Vagina (tissue), 2 donors: ENCODE measurements around the gene FRYL.

Experiments used
- POLR2A ChIP-seq, 2 donors: fragments of 450-650 bp; IDR thresholded peaks; one replicate each; pipeline ENCODE4 v1.6.1; 2017; ENCODE audit warnings: antibody characterized with exemption in 2 of 2, mild to moderate bottlenecking in 2 of 2, moderate library complexity in 2 of 2
- POLR2AphosphoS5 ChIP-seq, 2 donors: sonication (generic); formaldehyde crosslinking; IDR thresholded peaks; one replicate each; pipeline ENCODE4 v1.9.0; 2017; ENCODE audit warnings: antibody characterized with exemption in 2 of 2, mild to moderate bottlenecking in 2 of 2, low read depth in 1 of 2; ENCODE audit not compliant: insufficient read depth in 1 of 2
- TF ChIP-seq, protein P1 (sequence below), 3 experiments: fragments of 450-650 bp in 2 of 3; fragments of 200-600 bp in 1 of 3; sonication (generic) in 1 of 3; IDR thresholded peaks; one replicate each; pipeline ENCODE4 v1.5.1; 2017 to 2019; ENCODE audit warnings: antibody characterized with exemption in 3 of 3, mild to moderate bottlenecking in 2 of 3, moderate library complexity in 2 of 3

DNA sequence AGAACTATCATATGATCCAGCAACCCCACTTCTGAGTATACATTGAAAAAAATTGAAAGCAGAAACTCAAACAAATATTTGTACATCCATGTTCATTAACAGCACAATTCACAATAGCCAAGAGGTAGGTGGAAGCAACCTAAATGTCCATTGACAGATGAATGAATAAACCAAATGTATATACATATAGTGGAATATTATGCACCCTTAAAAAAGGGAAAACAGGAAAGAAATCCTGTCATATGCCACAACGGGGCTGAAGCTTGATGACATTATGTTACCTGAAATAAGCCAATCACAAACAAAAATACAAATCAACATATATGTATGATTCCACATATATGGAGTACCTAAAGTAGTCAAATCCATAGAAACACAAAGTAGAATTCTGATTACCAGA lies 222.1 kb downstream of the FRYL start:
- TF ChIP-seq, protein P1, sequence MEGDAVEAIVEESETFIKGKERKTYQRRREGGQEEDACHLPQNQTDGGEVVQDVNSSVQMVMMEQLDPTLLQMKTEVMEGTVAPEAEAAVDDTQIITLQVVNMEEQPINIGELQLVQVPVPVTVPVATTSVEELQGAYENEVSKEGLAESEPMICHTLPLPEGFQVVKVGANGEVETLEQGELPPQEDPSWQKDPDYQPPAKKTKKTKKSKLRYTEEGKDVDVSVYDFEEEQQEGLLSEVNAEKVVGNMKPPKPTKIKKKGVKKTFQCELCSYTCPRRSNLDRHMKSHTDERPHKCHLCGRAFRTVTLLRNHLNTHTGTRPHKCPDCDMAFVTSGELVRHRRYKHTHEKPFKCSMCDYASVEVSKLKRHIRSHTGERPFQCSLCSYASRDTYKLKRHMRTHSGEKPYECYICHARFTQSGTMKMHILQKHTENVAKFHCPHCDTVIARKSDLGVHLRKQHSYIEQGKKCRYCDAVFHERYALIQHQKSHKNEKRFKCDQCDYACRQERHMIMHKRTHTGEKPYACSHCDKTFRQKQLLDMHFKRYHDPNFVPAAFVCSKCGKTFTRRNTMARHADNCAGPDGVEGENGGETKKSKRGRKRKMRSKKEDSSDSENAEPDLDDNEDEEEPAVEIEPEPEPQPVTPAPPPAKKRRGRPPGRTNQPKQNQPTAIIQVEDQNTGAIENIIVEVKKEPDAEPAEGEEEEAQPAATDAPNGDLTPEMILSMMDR (IDR thresholded peaks at IDR 0.05), result no peak
- TF ChIP-seq POLR2A (IDR thresholded peaks at IDR 0.05) (no peak), POLR2AphosphoS5 (IDR thresholded peaks at IDR 0.05; ENCODE audit: insufficient read depth in 1 of 2, low read depth in 1 of 2) (no peak)
